ENCODE data around the gene JAK3. TPM values are rescaled to one million over a fixed set of nuclear protein-coding genes. Genes with fewer than 3 reads are reported as not detected.

JAK3 gene
- total and polyA plus RNA-seq, 2 donors (not counting 3 experiments of a cell fraction or from before 2014, with no cell fraction given) = 3.1 to 3.8 TPM

GRCh38 chr19:17826508-17827056, 21.2 kb downstream of the JAK3 start:
- POLR2A ChIA-PET = no interaction called here
- H3K9me3 ChIP-seq (replicated peaks; ENCODE audit: control insufficient read depth, insufficient read depth, low read length) = no peaks in the 10 kb centered on the region
- H3K4me2 ChIP-seq (ENCODE audit: insufficient read depth, low read length) = no peak overlapping the region
- FAIRE-seq = no peak
- dilution Hi-C loops (cut with MboI; ENCODE audit: extremely low pct_ligation_motif_present, low sequenced_read_pairs) (no loop called here), intact Hi-C loops (cut with micrococcal nuclease) (no loop called here)
- H3K4me3 ChIP-seq (replicated peaks in 1 of 3; ENCODE audit: insufficient read depth in 1 of 3, low read depth in 1 of 3, low read length in 3 of 3) = no peak overlapping the region
- no TSS peak for BruUV-seq (replicated peaks)
- CTCF ChIA-PET = interaction anchor here (2.2 kb wide), 1 partner anchor 28 kb away, joined by 5 read pairs; no protein-coding TSS in a partner anchor
- no peak overlapping the region for H3K27ac ChIP-seq (ENCODE audit: insufficient read depth, low read depth, low read length)
- no peaks in the 10 kb centered on the region for H3K36me3 ChIP-seq (ENCODE audit: control insufficient read depth in 2 of 2, extremely low read depth in 1 of 2, insufficient read depth in 2 of 2, low read length in 2 of 2)
- H3K9me1 ChIP-seq (replicated peaks; ENCODE audit: control insufficient read depth, extremely low read depth, insufficient read depth, low read length) = no peaks in the 10 kb centered on the region
- no peak overlapping the region for H3K9ac ChIP-seq (replicated peaks; ENCODE audit: extremely low read depth, insufficient read depth, low read length)
- H4K20me1 ChIP-seq (replicated peaks; ENCODE audit: control insufficient read depth, extremely low read depth, insufficient read depth, low read length) = no peaks in the 10 kb centered on the region
- H3K27me3 ChIP-seq (ENCODE audit: control insufficient read depth in 2 of 2, insufficient read depth in 2 of 2, low read length in 2 of 2) = peaks cover 0 to 3% of the 10 kb centered on the region in 2 experiments
- no peak overlapping the region for H2AFZ ChIP-seq (ENCODE audit: low read depth, low read length)
- no peak for DNase-seq (ENCODE audit: low read depth, low spot score)
- H3K4me1 ChIP-seq (ENCODE audit: control insufficient read depth, extremely low read depth, insufficient read depth, low read length) = peaks cover 10% of the 10 kb centered on the region
- no peak for TF ChIP-seq MAX (IDR thresholded peaks at IDR 0.05; ENCODE audit: insufficient read depth, insufficient read length)
- no peak for TF ChIP-seq EZH2 (IDR thresholded peaks at IDR 0.05; ENCODE audit: borderline replicate concordance, low read depth, low read length, severe bottlenecking)
- TF ChIP-seq JUN (IDR thresholded peaks at IDR 0.05; ENCODE audit: borderline replicate concordance, insufficient read depth, insufficient read length, low read depth) = no peak
- no peak for TF ChIP-seq CTCF (IDR thresholded peaks at IDR 0.05; ENCODE audit: extremely low read depth in 1 of 2, insufficient read depth in 1 of 2, low read depth in 1 of 2, low read length in 2 of 2)
- TF ChIP-seq MYC (IDR thresholded peaks at IDR 0.05; ENCODE audit: low read depth, low read length) = no peak
- no peak for TF ChIP-seq POLR2AphosphoS5 (IDR thresholded peaks at IDR 0.05; ENCODE audit: insufficient read depth, low read depth, low read length)
- TF ChIP-seq FOS (IDR thresholded peaks at IDR 0.05; ENCODE audit: borderline replicate concordance, insufficient read depth, low read length) = no peak
- TF ChIP-seq POLR2A (IDR thresholded peaks at IDR 0.05; ENCODE audit: low read depth, low read length) = no peak
- no peaks in the 10 kb centered on the region for H3K79me2 ChIP-seq (ENCODE audit: control insufficient read depth, insufficient read depth, low read length)

All from endothelial cell of umbilical vein (primary cell).